Astrocyte (in vitro differentiated cells and primary cell): ENCODE measurements around the gene ERG. TPM values are rescaled to one million over a fixed set of nuclear protein-coding genes. Genes with fewer than 3 reads are reported as not detected.

Experiments used
- DNase-seq: peaks from one replicate; pipeline ENCODE4 v3.0.0-alpha.2; 2010; ENCODE audit warnings: low read depth
- FAIRE-seq: peaks from 2 replicates; lab custom pipeline; 2011; peaks lifted over from hg19 to GRCh38; lab: Jason Lieb, UNC
- H2AFZ ChIP-seq: 2 replicates; pipeline ENCODE4 v1.6.0; 2012; ENCODE audit warnings: low read depth, low read length, inconsistent platforms
- H3K27ac ChIP-seq: 2 replicates; pipeline ENCODE4 v1.5.1; 2011; ENCODE audit warnings: low read depth, low read length, inconsistent platforms
- H3K27me3 ChIP-seq: 2 replicates; pipeline ENCODE4 v1.6.0; 2011; ENCODE audit warnings: low read length, inconsistent platforms; ENCODE audit not compliant: insufficient read depth
- H3K36me3 ChIP-seq: 2 replicates; pipeline ENCODE4 v1.5.1; 2011; ENCODE audit warnings: low read length, inconsistent platforms; ENCODE audit not compliant: insufficient read depth
- H3K4me1 ChIP-seq: 2 replicates; pipeline ENCODE4 v1.5.1; 2011; ENCODE audit warnings: low read length, inconsistent platforms; ENCODE audit not compliant: insufficient read depth
- H3K4me2 ChIP-seq: 2 replicates; pipeline ENCODE4 v1.6.0; 2012; ENCODE audit warnings: low read length, inconsistent platforms
- H3K4me3 ChIP-seq: 2 replicates; pipeline ENCODE4 v1.5.1; 2011; ENCODE audit warnings: low read depth, mild to moderate bottlenecking, low read length, inconsistent platforms; ENCODE audit not compliant: insufficient read depth
- H3K79me2 ChIP-seq: 2 replicates; pipeline ENCODE4 v1.6.0; 2012; ENCODE audit warnings: mild to moderate bottlenecking, low read length, inconsistent platforms; ENCODE audit not compliant: insufficient read depth
- H3K9ac ChIP-seq: 2 replicates; pipeline ENCODE4 v1.6.0; 2012; ENCODE audit warnings: mild to moderate bottlenecking, low read length, inconsistent platforms
- H3K9me3 ChIP-seq: 2 replicates; pipeline ENCODE4 v1.5.1; 2012; ENCODE audit warnings: low read depth, mild to moderate bottlenecking, low read length, inconsistent platforms; ENCODE audit not compliant: insufficient read depth
- H4K20me1 ChIP-seq: 2 replicates; pipeline ENCODE4 v1.6.0; 2012; ENCODE audit warnings: low read length, inconsistent platforms; ENCODE audit not compliant: insufficient read depth
- H3K27ac Mint-ChIP-seq: one replicate; pipeline ENCODE4 v1.8.0; 2021; ENCODE audit warnings: mild to moderate bottlenecking, mixed read lengths; ENCODE audit not compliant: unreplicated experiment
- H3K27me3 Mint-ChIP-seq: one replicate; pipeline ENCODE4 v1.8.0; 2021; ENCODE audit warnings: low read depth, mixed read lengths; ENCODE audit not compliant: unreplicated experiment
- H3K36me3 Mint-ChIP-seq: one replicate; pipeline ENCODE4 v1.8.0; 2021; ENCODE audit warnings: low read depth, mixed read lengths; ENCODE audit not compliant: unreplicated experiment
- H3K4me1 Mint-ChIP-seq: one replicate; pipeline ENCODE4 v1.8.0; 2021; ENCODE audit warnings: low read depth, mixed read lengths; ENCODE audit not compliant: unreplicated experiment
- H3K4me3 Mint-ChIP-seq: one replicate; pipeline ENCODE4 v1.8.0; 2021; ENCODE audit warnings: mild to moderate bottlenecking, moderate library complexity, mixed read lengths; ENCODE audit not compliant: unreplicated experiment
- H3K9me3 Mint-ChIP-seq: one replicate; pipeline ENCODE4 v1.8.0; 2021; ENCODE audit warnings: mild to moderate bottlenecking, mixed read lengths; ENCODE audit not compliant: unreplicated experiment
- EZH2 ChIP-seq: IDR thresholded peaks from 2 replicates; pipeline ENCODE4 v1.6.1; 2012; ENCODE audit warnings: mild to moderate bottlenecking, low read length, inconsistent platforms; ENCODE audit not compliant: insufficient read depth
- total RNA-seq: library from RNA; stranded (reverse); gene quantifications from 2 replicates; pipeline ENCODE4 v1.2.1, GENCODE V29; 2021
- TF ChIP-seq, protein P1 (sequence below): IDR thresholded peaks from 2 replicates; pipeline ENCODE4 v1.5.1; 2011; ENCODE audit warnings: low read depth, mild to moderate bottlenecking, inconsistent platforms, low read length, moderate library complexity; ENCODE audit not compliant: insufficient read depth

The ERG gene
- total RNA-seq, 1 donor from 2014 or later, result 0.84 TPM

DNA sequence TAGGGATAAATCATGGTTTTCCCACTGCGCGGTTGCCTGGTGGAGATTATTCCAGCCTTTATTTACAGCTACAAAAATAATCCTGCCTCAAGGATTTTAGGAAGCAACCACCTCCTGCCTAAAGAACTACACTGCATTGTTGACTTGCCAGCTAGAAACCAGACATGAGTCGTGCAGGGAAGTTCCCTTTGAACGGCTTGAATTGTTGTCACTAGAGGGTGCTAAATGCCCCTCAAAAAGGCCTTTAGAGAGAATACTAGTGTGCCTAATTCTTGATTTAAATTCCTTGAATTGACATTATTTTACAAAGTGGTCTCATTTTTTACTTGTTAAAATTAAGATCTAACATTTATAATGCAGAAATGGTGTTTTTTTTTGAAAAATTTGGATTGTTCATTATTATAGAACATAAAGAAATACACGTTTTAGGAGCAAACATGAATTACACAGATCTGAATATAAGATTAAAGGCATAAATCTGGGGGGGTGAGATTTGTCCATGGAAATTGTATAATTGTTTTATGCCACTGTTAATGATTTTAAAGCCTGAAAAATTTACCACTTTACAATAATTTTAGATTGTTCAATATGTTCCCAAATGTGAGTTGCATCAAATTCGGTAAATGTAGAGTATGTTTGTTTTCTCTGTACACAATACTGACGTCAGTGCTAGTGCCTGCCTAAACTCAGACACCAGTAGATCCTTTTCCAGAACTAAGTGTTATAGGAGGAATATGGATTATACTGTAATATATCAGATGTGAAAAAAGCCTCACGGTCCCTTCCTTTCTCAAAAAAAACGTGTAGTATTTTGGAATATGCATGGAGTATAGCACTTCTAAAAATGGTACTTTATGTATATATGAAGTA lies 7.6 kb upstream of the ERG start:
- DNase-seq (peak; percentile 62), FAIRE-seq (peak; percentile 81)
- Histone ChIP-seq H3K4me1 (peaks cover 24% of the 10 kb centered on the region), H3K4me3 (no peak overlapping the region), H3K27me3 (no peaks in the 10 kb centered on the region), H2AFZ (no peak overlapping the region), H4K20me1 (no peaks in the 10 kb centered on the region), H3K36me3 (no peaks in the 10 kb centered on the region), H3K79me2 (no peaks in the 10 kb centered on the region), H3K27ac (no peak overlapping the region), H3K4me2 (peak overlapping the region; percentile 70), H3K9ac (peak overlapping the region; percentile 25), H3K9me3 (no peaks in the 10 kb centered on the region)
- Mint-ChIP-seq H3K4me1 (peaks cover 11% of the 10 kb centered on the region), H3K36me3 (no peaks in the 10 kb centered on the region), H3K27ac (no peak overlapping the region), H3K9me3 (no peaks in the 10 kb centered on the region), H3K27me3 (peaks cover 12% of the 10 kb centered on the region), H3K4me3 (no peak overlapping the region)
- TF ChIP-seq EZH2, result no peak
- TF ChIP-seq, protein P1, sequence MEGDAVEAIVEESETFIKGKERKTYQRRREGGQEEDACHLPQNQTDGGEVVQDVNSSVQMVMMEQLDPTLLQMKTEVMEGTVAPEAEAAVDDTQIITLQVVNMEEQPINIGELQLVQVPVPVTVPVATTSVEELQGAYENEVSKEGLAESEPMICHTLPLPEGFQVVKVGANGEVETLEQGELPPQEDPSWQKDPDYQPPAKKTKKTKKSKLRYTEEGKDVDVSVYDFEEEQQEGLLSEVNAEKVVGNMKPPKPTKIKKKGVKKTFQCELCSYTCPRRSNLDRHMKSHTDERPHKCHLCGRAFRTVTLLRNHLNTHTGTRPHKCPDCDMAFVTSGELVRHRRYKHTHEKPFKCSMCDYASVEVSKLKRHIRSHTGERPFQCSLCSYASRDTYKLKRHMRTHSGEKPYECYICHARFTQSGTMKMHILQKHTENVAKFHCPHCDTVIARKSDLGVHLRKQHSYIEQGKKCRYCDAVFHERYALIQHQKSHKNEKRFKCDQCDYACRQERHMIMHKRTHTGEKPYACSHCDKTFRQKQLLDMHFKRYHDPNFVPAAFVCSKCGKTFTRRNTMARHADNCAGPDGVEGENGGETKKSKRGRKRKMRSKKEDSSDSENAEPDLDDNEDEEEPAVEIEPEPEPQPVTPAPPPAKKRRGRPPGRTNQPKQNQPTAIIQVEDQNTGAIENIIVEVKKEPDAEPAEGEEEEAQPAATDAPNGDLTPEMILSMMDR, result peak; percentile 94

DNA sequence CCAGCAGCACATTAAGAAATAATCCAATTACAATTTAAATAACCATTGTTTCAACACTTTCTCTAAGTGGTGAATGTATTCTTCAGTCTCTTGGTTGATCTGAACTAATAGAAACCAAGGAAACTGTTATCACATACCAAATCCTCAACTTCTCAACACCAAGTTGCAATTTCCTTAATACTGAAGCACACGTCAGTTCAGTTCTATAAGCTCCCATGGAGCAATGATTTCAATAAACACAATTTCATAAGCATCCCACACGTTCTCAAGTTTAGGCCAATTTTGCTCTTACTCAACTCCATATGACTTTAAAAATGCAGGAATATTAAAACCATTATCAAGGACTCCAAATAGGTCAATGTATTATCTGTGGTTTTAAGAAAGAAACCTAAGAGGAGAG lies 5.8 kb upstream of the ERG start:
- H4K20me1 ChIP-seq, result no peaks in the 10 kb centered on the region
- H3K27ac ChIP-seq, result peak overlapping the region; percentile 67
- peak overlapping the region; percentile 20 for H2AFZ ChIP-seq
- H3K4me3 Mint-ChIP-seq, result no peak overlapping the region
- H3K9me3 ChIP-seq, result no peaks in the 10 kb centered on the region
- peak overlapping the region; percentile 4 for H3K27ac Mint-ChIP-seq
- peak overlapping the region; percentile 27 for H3K4me3 ChIP-seq
- peaks cover 3% of the 10 kb centered on the region for H3K27me3 Mint-ChIP-seq
- no peaks in the 10 kb centered on the region for H3K36me3 ChIP-seq
- TF ChIP-seq, protein P1, result no peak
- no peak for TF ChIP-seq EZH2
- no peaks in the 10 kb centered on the region for H3K27me3 ChIP-seq
- peak overlapping the region; percentile 53 for H3K9ac ChIP-seq
- H3K4me2 ChIP-seq, result peak overlapping the region; percentile 81
- H3K4me1 ChIP-seq, result peaks cover 29% of the 10 kb centered on the region
- no peaks in the 10 kb centered on the region for H3K36me3 Mint-ChIP-seq
- no peaks in the 10 kb centered on the region for H3K79me2 ChIP-seq
- no peak for DNase-seq
- no peaks in the 10 kb centered on the region for H3K9me3 Mint-ChIP-seq
- H3K4me1 Mint-ChIP-seq, result peaks cover 15% of the 10 kb centered on the region
- no peak for FAIRE-seq

DNA sequence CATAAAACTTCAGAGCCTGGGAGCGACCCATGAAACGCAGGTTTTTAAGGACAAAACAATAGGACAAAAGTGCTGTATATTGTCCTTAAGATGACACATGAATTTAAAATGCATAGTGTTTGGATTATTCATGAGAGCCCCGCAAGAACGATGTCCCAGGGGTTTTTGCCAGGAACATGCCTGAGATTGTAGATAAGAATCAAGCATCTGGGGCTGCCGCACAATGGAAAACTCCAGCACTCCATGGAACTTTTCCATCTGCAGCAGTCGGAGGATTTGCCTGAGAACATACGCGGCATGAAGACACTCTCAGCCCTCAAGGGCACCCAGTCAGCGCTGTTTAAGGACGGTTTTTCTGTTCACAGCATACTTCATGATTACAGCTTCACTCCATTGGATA lies 5.3 kb upstream of the ERG start:
- Mint-ChIP-seq H3K27ac (peak overlapping the region; percentile 4), H3K9me3 (no peaks in the 10 kb centered on the region), H3K4me1 (peaks cover 17% of the 10 kb centered on the region), H3K27me3 (peaks cover under 1% of the 10 kb centered on the region), H3K36me3 (no peaks in the 10 kb centered on the region), H3K4me3 (no peak overlapping the region)
- Histone ChIP-seq H3K36me3 (no peaks in the 10 kb centered on the region), H3K79me2 (no peaks in the 10 kb centered on the region), H2AFZ (peak overlapping the region; percentile 20), H3K9ac (peak overlapping the region; percentile 53), H3K9me3 (no peaks in the 10 kb centered on the region), H4K20me1 (no peaks in the 10 kb centered on the region), H3K4me2 (peak overlapping the region; percentile 81), H3K4me3 (peak overlapping the region; percentile 35), H3K27ac (peak overlapping the region; percentile 67), H3K27me3 (no peaks in the 10 kb centered on the region), H3K4me1 (peaks cover 30% of the 10 kb centered on the region)
- no peak for TF ChIP-seq EZH2
- TF ChIP-seq, protein P1, result no peak
- FAIRE-seq (no peak), DNase-seq (peak; percentile 93)
